Mucosa of gallbladder (tissue), 1 donor: ENCODE data around the gene GALNT14. TPM values are rescaled to one million over a fixed set of nuclear protein-coding genes. Genes with fewer than 3 reads are reported as not detected.

Experiments used
- DNase-seq: peaks from one replicate; pipeline ENCODE4 v3.0.0-alpha.2; 2020; ENCODE audit warnings: low spot score
- total RNA-seq: library from RNA; stranded (reverse); gene quantifications from one replicate; pipeline ENCODE4 v1.2.1, GENCODE V29; 2021
- donor health status: DM: no; HTN: no; CAD: no.

Gene GALNT14
- total RNA-seq, 1 donor from 2014 or later = 7.6 TPM

DNA sequence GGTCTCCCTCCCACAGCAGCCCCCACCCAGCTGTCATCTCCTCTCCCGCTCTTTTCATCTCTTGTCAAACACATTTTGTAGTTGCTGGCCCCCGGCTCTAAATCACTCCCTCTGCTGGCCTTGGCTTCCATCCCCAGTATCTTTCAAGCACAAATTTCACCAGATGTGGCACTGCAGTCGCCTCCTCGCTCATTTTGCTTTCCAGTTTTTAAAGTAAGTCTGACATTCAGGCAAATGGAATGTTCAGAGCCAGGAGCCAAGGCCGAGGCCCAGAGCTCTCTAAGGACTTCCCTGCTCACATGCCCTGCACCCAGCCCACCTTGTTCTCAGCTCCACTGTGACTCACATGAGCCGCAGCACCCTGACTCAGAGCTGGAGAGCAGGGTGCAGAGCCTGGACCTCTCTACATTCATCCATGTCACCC, 158.4 kb downstream of the GALNT14 start:
- DNase-seq = no peak

DNA sequence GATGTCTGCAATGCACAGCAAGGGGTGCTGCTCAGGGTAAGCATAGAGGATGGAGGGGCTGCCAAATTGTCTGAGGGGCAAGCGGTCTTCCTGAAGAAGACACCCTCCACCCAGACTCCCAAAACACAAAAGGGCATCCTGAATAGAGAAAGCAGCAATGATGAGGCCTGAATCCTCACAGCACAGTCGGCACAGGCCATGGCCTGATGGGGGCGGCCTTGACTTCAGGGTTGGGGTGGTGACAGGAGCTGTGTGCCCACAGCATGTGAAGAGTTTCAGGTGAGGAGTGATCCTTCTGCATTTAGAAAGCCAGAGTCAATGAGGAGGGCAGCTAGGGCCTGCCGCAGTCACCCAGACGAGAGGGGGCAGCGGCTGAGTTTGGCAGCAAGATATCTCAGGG, 159.4 kb downstream of the GALNT14 start:
- DNase-seq = no peak

DNA sequence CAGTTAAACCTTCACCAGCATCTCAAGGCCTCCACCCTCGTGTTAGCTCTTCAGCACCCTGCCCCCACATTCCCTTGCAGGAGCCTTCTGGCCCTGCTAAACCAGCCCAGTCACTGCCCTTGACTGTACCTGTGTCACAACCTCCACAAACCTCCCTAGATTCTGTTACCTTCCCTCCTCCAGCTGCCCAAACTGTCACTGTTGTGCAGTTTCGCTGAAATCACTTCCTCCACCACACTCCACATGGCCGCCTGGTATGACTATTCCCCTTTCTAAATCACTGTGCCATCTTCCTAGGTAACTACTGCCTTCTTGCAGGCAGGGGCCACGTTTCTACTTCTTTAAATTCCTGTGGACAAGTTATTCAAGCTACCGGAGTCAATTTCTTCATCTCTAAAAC, 160.2 kb downstream of the GALNT14 start:
- no peak for DNase-seq

DNA sequence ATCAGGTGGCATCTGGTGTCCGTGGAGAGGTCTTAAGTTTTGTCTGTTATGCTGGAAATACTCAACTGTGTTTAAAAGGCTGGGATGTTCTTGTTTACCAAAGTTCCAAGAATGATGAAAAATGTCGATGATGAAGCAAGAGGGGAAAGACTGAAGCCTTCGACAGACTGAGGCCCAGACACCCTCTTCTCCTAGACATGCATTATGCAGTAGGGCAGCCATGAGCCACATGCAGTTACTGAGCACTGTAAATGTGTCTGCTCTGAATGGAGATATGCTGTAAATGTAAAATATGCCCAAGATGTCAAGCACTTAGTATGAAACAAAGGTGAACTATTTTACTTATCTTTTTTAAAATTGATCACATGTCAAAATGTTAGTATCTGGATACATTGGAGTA, 163.1 kb downstream of the GALNT14 start:
- DNase-seq = no peak

DNA sequence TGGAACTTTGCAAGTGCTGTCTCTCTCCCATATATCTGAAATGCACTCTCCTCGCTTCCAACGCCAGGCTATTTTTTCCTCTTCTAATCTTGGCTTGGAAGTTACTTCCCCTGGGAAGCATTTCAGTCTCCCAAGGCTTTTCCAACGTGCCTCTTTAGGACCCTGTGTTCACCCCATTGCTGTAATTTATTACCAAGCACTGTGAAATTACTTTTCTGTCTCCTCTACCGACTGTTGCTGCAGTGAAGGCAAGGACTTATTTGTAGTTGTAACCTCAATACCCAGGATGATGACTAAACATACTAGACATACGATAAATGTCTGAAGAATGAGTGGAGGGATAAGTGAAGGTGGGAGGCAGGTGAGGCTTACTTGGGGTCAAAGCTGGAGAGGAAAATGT, 163.7 kb downstream of the GALNT14 start:
- DNase-seq = no peak

DNA sequence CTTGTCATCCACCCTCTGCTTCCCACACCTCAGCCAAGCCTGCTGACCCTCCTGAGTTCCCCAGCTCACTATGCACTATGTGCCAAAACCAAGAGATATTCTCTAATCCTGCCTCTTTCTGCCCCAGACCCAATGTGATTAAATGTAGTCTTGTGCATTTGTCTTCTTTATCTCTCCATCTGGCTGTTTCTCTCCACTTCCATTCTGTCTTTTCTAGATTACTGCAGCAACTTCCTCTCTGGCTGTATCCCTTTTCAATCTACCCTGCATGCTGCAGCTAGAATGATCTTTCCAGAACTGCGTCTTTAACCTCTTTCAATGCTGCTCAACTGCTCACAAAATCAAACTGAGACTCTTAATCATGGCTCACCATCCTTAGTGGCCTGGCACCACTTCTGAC, 164.1 kb downstream of the GALNT14 start:
- no peak for DNase-seq

DNA sequence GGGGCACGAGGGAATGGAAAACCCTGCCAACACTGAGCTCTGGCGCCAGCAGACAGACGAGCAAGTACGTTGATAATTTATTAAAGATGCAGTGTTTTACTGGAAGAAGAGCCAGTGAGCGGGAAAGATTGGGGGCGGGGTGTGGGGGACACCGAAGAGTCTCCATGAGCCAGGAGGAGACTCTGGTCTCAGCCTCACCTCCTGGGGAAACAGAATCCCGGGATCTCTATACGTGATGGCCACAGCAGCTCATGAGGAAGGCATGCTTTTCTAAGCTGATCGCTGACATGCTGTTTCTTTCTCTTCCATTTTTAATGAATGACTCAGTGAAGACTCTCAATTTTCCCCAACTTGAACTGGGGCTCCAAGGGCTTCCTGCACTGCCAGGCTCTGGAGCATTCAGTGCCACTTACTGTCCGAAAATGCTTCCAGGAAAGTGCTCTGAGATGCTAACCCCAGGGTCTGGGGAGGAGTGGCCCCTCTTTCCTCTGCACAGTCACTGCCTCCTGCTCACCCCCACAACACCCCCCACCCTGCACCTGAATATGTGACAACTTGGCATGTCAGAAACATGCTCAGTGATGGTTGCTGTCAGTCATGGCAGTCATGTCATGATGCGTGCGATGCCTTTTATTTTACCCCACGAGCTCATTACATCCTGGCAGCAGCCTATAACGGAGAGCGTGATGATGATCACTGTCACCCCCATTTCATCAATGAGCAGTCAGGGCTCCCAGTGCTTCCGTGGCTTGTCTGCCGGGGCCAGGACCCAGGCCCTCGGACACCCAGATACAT, 166.8 kb downstream of the GALNT14 start:
- DNase-seq = no peak

DNA sequence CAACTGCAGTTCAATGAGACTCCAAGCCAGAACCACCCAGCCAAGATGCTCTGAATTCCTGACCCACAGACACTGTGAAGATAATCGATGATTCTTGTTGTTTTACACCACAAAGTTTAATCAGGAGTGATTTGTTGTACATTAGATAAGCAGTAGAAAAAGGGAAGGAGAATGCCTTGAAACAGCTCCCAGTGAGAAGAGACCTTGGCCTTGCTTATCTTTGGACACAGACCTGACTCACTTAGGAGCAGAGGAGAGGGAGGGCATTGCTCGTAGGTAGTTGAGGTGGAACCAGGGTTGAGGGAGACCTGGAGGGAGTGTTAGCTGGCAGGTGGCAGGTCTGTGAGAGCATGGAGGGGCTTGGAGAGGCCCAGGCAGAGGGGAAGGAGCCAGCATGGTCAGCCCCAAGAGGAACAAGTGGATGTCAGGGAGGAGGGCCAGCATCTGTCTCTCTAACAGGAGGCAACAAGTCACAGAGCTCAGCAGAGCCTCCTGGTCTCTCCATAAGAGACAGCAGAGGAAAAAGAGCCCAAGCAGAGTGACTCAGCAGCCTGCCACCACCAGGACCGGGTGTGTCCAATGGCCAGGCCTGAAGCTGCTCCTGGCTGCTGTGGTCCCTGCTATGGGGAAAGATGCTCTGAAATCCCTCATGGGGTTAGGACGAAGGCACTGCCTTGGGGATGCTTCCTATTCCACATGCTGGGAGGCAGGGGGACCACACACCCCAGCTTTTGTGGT, 169.4 kb downstream of the GALNT14 start:
- no peak for DNase-seq

DNA sequence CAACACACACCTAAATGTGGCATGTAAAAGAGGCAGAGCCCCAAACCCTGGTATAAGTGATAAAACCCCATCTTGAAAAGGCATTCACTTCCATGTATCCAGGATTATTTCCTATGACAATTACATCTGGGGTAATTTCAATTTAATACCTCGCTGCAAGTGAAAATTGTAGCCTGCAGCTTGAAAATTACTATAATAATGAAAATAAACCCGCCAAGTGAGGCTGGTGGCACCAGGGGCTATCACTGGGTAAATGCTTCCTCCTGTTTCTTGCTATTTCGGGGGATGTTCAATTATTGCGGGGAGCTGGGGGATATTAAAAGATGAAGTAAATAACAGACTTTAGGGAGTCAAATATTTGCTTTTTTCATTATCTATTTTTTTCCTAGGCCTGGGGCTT, 171.5 kb downstream of the GALNT14 start:
- no peak for DNase-seq

DNA sequence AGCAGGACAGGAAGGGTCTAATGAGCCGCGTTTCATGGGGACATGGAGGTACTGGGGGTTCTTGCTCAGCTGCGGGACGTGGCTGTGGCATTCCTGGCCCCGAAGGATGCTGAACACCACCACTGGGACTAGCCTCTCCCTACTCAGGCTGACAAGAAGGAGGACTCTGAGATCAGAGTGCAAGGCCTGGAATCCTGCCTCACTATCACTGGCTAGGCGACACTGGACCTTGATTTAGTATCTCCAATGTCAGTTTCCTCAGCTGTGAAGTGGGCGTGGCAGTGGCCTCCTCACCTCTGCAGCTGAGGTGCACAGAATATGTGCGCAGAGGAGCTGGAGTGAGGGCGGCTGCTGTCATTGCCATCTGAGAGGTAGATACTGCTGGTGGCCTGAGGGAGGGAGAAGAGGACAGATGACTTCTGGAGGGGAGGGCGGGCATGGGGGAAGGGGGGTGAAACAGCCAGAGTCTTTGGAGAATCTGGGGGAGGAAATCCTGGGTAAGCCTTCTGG, 173.2 kb downstream of the GALNT14 start:
- no peak for DNase-seq

DNA sequence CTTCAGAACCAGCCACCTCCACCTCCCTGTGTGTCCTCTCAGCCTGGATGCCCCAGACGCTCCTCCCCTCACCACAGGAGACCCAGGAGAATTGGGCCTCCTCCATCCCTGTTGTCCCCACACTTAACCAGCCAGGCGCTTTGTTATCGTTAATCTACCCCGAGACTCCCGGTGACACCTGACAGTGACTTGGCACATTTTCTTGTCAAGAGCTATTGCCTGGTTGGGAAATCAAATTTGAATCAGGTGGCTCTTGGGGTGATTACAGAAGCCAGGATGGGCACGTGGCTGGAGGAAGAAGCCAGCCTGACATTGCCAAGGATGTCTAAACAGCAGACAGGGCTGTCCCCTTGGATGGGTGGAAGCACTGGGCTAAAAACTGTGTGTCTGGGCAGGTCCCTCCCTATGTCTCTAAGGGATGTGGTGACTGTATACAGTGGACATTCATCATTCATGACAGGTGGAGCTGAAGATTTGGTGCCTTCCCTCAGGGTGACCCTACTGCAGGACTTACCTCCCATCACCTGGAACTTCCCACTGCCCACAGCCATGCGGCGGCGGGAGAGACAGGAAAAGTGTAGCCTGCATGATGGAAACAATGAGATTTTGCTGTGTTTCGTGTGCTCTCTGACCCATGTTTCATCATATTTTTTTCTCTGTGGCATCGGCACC, 173.8 kb downstream of the GALNT14 start:
- DNase-seq = no peak

DNA sequence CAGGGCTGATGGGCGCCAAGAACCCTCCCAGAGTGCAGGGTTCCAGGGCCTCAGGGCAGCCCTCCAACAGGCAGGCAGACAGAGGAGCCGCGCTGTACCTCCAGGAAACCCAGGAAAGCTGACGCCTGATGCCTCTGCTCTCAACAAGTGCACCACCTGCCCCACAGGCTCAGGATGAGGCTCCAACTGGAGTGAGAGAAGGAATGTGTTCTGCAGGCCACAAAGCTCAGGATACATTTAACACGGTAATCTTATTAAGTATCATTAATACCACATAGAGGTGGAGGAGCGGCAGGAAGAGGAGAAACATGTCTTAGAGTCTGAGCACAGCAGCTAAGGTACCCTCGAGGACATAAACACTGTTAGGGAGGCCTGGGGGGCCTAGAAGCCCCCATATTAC, 175.1 kb downstream of the GALNT14 start:
- DNase-seq = no peak

DNA sequence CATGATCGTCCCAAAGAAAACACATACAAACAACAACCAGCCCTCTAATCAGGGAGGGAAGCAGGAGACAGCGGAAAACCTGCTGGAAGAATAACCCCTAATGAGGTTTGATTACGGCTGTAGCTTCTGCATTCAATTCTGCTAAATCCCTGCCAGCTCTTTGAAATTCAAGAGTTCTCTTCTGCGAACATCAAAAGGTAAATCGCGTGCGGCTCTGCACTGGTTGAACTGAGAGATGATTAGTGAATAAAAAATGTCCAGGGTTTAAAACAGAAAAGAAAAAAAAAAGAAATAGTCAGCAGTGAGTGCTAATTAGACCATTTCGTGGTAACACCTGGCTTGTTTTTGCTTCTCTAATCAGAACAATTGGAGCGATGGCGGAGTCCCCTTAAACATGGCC, 178.0 kb downstream of the GALNT14 start:
- DNase-seq = no peak

DNA sequence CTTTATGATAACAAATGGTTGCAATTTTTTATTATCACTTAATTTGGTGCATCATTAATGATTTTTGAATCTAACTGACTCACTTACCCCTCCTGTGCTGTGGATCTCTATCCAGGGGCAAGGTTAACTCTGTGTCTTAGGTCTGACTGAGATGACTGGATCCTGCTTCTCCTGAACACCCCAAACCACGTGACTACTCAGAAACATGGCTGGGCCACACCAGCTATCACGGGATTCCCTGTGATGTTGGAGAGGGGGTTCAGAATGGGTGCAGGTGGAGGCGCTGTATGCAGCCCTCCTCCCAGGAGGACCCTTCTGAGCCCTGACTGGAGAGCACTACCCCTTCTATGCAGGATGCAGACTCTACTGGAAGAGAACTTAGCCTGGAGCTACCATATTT, 178.6 kb downstream of the GALNT14 start:
- DNase-seq = no peak

DNA sequence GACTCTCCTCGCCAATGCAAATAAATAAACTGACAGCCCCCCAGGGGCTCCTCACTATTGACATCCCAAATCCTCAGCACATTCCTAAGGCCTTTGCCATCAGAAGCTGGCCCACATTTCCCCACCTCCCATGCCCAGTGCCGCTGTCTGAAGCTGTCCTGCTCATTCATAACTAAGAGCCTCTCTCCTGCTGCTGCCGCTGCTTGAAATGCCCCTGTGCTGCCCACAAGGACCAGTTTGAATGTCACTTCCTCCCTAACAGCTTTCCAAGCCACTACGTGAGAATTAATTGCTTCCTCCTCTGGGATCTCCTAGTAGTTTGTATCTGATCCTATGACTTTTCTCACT, 179.3 kb downstream of the GALNT14 start:
- DNase-seq = no peak

DNA sequence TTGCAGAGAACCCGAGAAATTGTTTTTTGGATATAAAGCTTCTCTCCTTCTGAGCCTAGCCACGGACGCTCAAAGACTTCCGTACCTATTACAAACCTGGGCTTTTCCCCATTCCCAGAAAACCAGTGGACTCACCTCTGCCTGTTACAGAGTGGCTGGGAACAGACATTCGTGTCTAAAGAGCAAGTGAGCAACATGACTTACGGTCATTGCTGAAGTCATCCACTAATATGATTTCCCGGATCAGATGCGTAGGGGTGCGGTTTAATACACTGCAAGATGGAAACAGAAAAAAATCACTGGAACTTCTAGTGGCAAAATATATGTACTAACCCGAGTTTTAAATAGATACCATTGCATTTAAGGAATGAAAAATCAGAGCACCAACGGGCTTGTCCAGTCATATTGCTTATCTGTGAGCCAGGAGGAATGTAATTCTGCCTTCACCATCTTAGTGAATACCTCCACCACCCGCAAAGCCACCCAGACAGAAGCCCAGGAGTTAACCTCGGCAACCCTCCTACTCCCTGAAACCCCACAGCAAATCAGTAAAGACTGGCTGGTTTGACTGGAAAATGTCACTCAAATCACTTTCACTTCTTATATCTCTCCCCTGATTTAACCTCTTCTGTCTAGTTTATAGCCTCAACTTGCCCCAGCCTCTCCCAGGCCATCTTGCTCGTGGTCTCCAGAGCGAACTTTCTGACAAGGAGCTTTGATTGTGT, 179.9 kb downstream of the GALNT14 start:
- no peak for DNase-seq

DNA sequence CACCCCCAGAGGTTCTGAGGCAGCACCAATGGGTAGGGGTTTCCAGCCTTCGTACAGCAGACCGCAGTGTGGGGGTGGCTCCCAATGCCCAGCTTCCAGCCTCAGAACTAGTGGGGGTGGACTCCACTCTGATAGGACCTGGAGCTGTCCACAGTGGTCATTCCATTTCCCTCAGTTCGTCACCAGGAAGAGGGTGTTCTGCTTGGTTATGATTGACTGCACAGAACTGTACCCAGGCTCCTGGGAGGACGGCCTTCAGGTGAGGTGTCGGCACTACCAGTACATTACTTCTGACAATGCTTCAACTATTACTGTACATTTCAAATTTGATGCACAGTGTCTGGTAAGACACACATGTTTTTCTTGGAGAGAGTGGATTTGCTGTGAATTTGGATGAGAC, 180.6 kb downstream of the GALNT14 start:
- no peak for DNase-seq

DNA sequence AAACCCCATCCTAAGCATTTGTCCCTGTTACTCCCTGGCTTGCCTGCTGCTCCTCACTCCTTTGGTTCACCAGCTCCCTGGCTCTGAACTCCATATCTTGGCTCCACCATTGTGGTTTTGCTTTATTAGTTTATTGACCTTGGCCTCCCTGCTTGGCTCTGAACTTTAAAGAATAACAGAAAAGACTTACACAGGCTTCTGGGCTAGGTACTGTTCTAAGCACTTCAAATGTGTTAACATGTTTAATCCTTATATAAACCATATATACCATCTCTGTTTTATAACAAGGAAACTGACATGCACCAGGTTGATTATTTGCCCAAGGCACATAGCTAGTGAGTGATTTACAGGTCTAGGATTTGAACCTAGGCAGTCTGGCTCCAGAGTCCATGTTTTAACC, 181.2 kb downstream of the GALNT14 start:
- DNase-seq = no peak

DNA sequence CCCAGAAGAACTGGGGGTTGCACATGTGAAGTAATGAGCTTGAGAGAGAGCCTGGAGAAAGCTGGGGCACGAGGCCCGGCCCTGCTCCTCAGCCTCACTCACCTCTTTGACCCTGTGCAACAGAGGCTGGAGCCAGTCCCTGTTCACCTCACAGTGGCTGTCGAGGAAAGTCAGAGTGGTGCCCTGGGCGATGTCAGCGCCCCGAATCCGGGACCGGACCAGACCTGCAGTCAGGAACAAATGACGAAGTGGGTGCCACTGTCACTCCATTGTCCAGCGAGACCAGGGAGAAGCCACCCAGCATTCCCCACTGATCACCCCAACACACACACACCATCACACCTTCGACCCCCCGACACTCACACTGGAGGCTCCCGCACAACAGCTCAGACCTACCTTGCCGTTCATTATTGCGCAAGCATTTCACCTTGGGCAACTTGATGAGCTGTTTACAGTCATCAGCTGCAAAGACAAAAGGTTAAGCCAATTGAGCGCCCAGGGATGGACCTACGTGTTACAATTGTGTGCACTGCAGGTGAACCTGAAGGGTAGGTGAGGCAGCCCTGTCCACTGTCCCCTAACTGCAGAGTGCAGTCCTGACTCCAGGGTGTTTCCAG, 182.6 kb downstream of the GALNT14 start:
- DNase-seq = no peak

DNA sequence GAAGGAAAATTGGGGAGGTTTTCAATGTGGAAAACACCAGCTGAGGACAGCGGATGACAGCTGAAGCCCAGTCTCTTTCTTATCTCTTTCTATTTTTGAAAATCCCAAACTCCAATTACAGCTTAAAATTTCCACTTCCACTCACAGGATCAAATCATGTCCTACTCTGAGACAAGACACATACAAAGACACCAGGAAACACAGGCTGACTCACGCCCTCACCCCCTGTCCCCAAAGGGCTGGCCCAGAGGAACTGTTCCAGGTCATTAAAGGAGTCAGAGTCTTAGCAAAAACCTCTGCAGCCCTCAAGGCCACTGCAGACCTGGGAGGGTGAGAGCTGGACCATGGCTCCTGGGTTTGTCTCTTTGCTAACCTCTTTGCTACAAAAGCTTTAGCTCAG, 187.9 kb downstream of the GALNT14 start:
- DNase-seq = no peak

DNA sequence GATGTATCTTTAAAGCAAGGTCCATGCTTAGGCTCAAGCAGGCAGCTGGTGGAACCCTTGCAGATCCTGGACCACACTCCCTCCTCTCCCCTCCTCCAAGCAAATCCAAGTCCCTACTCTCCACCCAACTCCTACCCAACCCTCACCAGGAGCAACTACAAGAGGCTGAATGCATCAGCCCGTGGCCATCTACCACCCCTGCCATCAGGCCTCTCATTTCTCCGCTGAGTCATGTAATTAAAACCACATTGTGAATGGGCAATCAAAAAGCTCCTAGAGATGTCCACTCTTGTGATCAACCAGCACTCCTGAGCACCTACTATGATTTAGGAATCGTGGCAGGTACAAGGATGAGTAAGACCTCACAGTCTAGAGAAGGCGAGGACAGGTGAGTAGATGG, 188.8 kb downstream of the GALNT14 start:
- DNase-seq = no peak

DNA sequence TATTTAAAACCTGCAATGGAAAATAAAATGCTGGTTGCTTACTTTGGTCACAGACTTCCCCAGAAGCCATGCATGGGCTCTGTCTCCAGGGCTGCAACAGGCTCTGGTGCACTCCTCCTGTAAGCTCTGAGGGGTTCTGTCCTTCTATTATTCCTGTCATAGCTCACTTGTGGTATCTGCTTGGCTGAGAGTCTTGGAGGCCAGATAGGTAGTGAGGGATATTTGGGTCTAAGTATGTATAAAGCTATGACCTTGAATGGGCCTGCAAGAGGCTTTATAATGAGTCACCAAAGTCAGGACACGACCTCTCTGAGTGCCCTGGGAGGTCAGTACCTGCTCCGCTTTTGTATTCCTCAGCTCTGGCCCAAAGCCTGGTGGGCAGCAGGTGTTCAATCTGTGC, 189.4 kb downstream of the GALNT14 start:
- no peak for DNase-seq
